Loucy (cell line): Measurements from ENCODE around the gene GABPA.

ENCODE experiments used
- H2AFZ ChIP-seq: fragments of 200-600 bp; sonication (generic); 2 replicates; pipeline ENCODE4 v1.6.0; 2016; ENCODE audit warnings: antibody characterized with exemption, mild to moderate bottlenecking, low read length, moderate library complexity
- H3F3A ChIP-seq: fragments of 200-600 bp; 2 replicates; pipeline ENCODE4 v1.6.0; 2016; ENCODE audit warnings: antibody characterized with exemption, low read depth, mild to moderate bottlenecking
- H3K27me3 ChIP-seq: fragments of 200-600 bp; sonication (generic); 2 replicates; pipeline ENCODE4 v1.6.1; 2014; ENCODE audit warnings: low read length, mild to moderate bottlenecking; ENCODE audit not compliant: insufficient read depth, poor library complexity, severe bottlenecking
- H3K36me3 ChIP-seq: fragments of 200-600 bp; sonication (generic); 2 replicates; pipeline ENCODE4 v1.6.1; 2016; ENCODE audit warnings: low read length; ENCODE audit not compliant: insufficient read depth
- H3K4me1 ChIP-seq: fragments of 200-600 bp; sonication (generic); 2 replicates; pipeline ENCODE4 v1.5.1; 2014; ENCODE audit warnings: low read length, mild to moderate bottlenecking; ENCODE audit not compliant: insufficient read depth, poor library complexity, severe bottlenecking
- H3K4me2 ChIP-seq: fragments of 200-600 bp; sonication (generic); 2 replicates; pipeline ENCODE4 v1.6.0; 2014; ENCODE audit warnings: antibody characterized with exemption, low read length, low read depth, mild to moderate bottlenecking; ENCODE audit not compliant: poor library complexity, severe bottlenecking
- H3K4me3 ChIP-seq: fragments of 200-600 bp; sonication (generic); 2 replicates; pipeline ENCODE4 v1.5.1; 2014; ENCODE audit warnings: low read length, mild to moderate bottlenecking, mixed read lengths; ENCODE audit not compliant: poor library complexity, severe bottlenecking
- H3K79me2 ChIP-seq: fragments of 200-600 bp; sonication (generic); 2 replicates; pipeline ENCODE4 v1.6.1; 2014; ENCODE audit warnings: low read length; ENCODE audit not compliant: insufficient read depth
- H3K9ac ChIP-seq: fragments of 200-600 bp; sonication (generic); 2 replicates; pipeline ENCODE4 v1.6.0; 2014; ENCODE audit warnings: mild to moderate bottlenecking, low read depth, low read length, moderate library complexity; ENCODE audit not compliant: poor library complexity, severe bottlenecking
- H3K9me2 ChIP-seq: fragments of 200-600 bp; sonication (generic); replicated peaks from 2 replicates; pipeline ENCODE4 v1.6.1; 2016; ENCODE audit warnings: low read depth, low read length, mixed read lengths
- H3K9me3 ChIP-seq: fragments of 200-600 bp; sonication (generic); 2 replicates; pipeline ENCODE4 v1.6.1; 2014; ENCODE audit warnings: mild to moderate bottlenecking, antibody characterized with exemption, low read length, low read depth; ENCODE audit not compliant: insufficient read depth
- H4K20me1 ChIP-seq: fragments of 200-600 bp; sonication (generic); 2 replicates; pipeline ENCODE4 v1.6.0; 2014; ENCODE audit warnings: antibody characterized with exemption, low read length, mild to moderate bottlenecking; ENCODE audit not compliant: insufficient read depth, poor library complexity, severe bottlenecking
- CTCF ChIP-seq: fragments of 200-600 bp; sonication (generic); conservative IDR thresholded peaks from 2 replicates; pipeline ENCODE4 v1.5.1; 2014; ENCODE audit warnings: mild to moderate bottlenecking, antibody characterized with exemption, low read length
- EZH2phosphoT487 ChIP-seq: fragments of 200-600 bp; IDR thresholded peaks from 2 replicates; pipeline ENCODE4 v1.6.1; 2018; ENCODE audit warnings: antibody characterized with exemption, mild to moderate bottlenecking, moderate library complexity, borderline replicate concordance

The GABPA gene

GRCh38 chr21:25790122-25790877 is 55.5 kb downstream of the GABPA start:
- Histone ChIP-seq H3K79me2 (no peaks in the 10 kb centered on the region), H3K9me2 (no peaks in the 10 kb centered on the region), H3K9ac (peak overlapping the region; percentile 64)

GRCh38 chr21:25790878-25791204 is 56.1 kb downstream of the GABPA start:
- Histone ChIP-seq H3K36me3 (no peaks in the 10 kb centered on the region), H3K27me3 (peaks cover 45% of the 10 kb centered on the region), H3K79me2 (no peaks in the 10 kb centered on the region), H3K4me2 (peak overlapping the region; percentile 92), H3K4me3 (peak overlapping the region; percentile 73), H3K9me2 (no peaks in the 10 kb centered on the region), H3K9ac (peak overlapping the region; percentile 64), H3F3A (no peaks in the 10 kb centered on the region), H2AFZ (peak overlapping the region; percentile 100), H3K4me1 (peaks cover 12% of the 10 kb centered on the region), H4K20me1 (no peaks in the 10 kb centered on the region), H3K9me3 (no peaks in the 10 kb centered on the region)
- TF ChIP-seq CTCF, result no peak
- no peak for TF ChIP-seq EZH2phosphoT487

More at GRCh38 chr21:25790122-25790877, 55.5 kb downstream of the GABPA start:
- Histone ChIP-seq H3F3A (no peaks in the 10 kb centered on the region), H3K4me2 (peak overlapping the region; percentile 92), H3K4me3 (peak overlapping the region; percentile 73), H3K36me3 (no peaks in the 10 kb centered on the region), H2AFZ (peak overlapping the region; percentile 100), H4K20me1 (no peaks in the 10 kb centered on the region), H3K4me1 (peaks cover 12% of the 10 kb centered on the region), H3K9me3 (no peaks in the 10 kb centered on the region), H3K27me3 (peaks cover 51% of the 10 kb centered on the region)
- TF ChIP-seq EZH2phosphoT487, result no peak
- TF ChIP-seq CTCF, result peak; percentile 65

GRCh38 chr21:25791319-25791718 is 56.5 kb downstream of the GABPA start:
- Histone ChIP-seq H3F3A (no peaks in the 10 kb centered on the region), H3K9ac (no peak overlapping the region), H3K4me1 (peaks cover 12% of the 10 kb centered on the region), H2AFZ (peak overlapping the region; percentile 100), H3K9me2 (no peaks in the 10 kb centered on the region), H3K36me3 (no peaks in the 10 kb centered on the region), H3K9me3 (no peaks in the 10 kb centered on the region), H3K4me3 (peak overlapping the region; percentile 73), H3K27me3 (peaks cover 40% of the 10 kb centered on the region), H3K79me2 (no peaks in the 10 kb centered on the region), H4K20me1 (no peaks in the 10 kb centered on the region), H3K4me2 (peak overlapping the region; percentile 92)
- TF ChIP-seq CTCF (peak; percentile 53), EZH2phosphoT487 (no peak)
